Measurements from ENCODE around the gene TMEM242.

The TMEM242 gene

DNA sequence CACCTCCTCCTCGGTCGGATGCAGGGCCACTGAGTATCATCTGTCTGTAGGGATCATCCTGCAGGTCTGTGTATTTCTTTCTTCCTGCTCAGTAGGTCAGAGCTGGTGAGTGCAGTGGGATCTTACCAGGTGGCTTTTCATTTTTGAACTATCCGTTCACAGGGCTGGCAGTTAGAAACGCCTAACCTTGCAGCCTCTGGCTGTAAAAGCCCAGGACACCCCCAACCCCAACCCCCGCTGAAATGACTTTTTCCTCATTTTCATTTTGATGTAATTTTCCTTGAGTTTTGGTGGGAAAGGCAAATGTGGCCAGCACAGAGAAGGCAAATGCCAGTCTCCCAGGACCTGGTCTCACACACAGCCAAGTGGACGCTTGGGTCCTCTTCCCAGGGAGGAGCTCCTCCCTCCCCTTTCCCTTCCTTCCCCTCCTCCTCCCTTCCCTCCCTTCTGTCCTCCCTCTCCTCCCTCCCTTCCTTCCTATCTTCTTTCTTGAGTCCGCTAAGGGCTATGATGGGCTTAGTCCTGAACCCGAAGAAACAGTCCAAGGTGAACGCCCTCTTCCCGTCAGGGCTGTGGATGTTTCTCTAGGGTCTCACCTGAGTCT lies 36.0 kb downstream of the TMEM242 start:
- DNase-seq = no peak

- DNase-seq = no peak
Observed at GRCh38 chr6:157285422-157285779, 37.9 kb downstream of the TMEM242 start.

GRCh38 chr6:157284738-157285421 lies 38.4 kb downstream of the TMEM242 start:
- DNase-seq = no peak

DNA sequence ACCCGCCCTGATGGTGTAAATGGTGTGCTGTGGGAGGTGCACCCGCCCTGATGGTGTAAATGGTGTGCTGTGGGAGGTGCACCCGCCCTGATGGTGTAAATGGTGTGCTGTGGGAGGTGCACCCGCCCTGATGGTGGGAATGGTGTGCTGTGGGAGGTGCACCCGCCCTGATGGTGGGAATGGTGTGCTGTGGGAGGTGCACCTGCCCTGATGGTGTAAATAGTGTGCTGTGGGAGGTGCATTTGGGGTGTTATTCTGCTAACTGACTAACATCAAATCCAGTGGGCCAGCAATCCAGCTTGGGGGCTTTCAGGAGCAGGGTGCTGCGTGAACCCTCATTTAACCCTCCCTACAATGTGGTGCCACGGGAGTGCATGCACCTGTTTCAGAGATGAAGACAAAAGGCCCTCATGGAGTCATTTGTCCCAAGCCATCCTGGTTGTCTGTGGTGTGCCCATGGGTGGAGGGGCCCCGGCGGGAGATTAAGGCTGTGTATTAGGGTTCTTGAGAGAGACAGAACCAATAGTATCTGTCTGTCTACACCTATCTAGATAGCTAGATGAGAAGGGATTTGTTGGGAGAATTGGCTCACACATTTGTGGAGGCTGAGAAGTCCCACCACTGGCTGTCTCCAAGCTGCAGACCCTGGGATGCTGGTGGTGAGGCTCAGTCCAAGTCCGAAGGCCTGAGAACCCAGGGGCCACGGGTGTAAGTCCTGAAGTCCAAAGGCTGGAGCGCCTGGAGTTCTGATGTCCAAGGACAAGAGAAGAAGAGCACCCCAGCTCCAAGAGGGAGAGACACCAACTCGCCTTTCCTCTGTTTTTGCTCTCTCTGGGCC lies 39.2 kb downstream of the TMEM242 start:
- no peak for DNase-seq

GRCh38 chr6:157283330-157283898 lies 39.9 kb downstream of the TMEM242 start:
- DNase-seq = no peak

DNA sequence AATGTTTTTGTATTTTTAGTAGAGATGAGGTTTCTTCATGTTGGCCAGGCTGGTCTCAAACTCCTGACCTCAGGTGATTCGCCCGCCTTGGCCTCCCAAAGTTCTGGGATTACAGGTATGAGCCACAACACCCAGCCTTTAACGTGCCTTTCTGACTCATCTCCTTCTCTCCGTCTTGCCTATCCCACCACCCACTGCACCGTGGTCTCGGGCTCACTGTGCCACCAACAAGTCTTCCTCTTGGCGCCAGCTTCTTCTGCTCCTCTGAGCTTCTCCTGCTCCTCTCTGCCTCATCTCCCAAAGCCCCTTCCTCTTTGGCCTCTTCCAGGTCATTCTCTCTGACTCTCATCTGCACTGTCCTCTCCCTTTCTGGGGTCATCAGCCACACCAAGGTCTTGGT lies 41.0 kb downstream of the TMEM242 start:
- DNase-seq = no peak

DNA sequence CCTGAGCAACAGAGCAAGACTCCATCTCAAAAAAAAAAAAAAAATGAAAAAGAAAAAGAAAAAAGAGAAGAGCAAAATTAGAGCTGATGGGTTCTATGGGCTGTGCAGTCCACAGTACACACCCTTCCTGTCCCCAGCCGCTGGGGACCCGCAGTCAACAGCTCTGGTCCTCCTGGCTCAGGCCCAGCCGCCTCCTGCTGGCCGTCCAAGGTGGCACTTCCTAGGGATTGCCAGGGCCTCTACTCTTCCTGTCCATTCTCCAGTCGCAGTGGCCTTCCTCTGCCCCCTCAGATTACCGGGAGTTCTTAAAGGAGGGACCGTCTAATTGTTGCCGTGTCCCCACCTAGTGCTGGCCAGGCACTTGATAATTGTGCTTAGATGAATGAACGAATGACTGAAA lies 41.7 kb downstream of the TMEM242 start:
- DNase-seq = no peak

GRCh38 chr6:157280947-157281346 lies 42.4 kb downstream of the TMEM242 start:
- DNase-seq = no peak

GRCh38 chr6:157280157-157280556 lies 43.2 kb downstream of the TMEM242 start:
- no peak for DNase-seq

- DNase-seq = no peak
Observed at GRCh38 chr6:157278171-157278570, 45.1 kb downstream of the TMEM242 start.

DNA sequence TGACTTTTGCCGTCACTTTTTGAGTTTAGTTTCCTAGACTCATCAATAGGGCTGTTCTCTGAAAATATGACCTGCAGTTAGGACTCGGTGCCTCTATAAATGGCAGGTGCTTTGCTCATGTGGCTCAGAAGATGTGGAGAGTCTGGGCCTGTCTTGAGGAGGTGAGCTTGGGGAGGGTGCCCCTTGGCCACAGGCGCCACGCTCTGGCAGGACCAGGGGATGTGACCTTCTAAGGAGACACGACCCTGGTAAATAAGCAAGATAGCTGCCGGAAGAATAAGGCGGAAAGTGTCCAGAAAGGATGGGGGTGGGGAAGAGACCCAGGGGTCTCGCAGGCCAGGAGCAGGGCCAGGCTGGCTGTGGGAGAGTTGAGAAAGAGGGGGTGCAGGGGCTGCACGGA lies 46.6 kb downstream of the TMEM242 start:
- DNase-seq = no peak

DNA sequence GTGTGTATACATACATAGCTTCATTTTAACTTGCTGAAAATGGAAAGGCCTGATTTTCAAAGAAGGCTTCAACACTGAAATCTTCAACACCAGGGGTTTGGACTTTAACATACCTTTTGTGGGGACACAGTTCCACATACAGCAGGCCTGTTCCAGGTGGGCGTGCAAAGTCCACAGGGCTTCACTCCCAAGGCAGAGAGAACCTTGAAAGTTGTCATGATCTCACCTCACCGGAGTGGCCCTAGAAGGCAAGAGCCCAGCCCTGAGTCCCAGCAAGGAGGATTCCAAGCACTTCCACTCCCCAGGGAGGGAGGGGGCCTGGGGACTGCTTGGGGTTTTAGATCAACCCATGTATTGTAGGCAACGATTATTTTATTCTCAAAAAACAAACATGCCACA lies 47.2 kb downstream of the TMEM242 start:
- DNase-seq = no peak

- DNase-seq = peak; percentile 79 to 80
Observed at GRCh38 chr6:157274471-157275226, 48.7 kb downstream of the TMEM242 start.

- peak; percentile 67 to 71 for DNase-seq
Observed at GRCh38 chr6:157273756-157274470, 49.4 kb downstream of the TMEM242 start.

DNA sequence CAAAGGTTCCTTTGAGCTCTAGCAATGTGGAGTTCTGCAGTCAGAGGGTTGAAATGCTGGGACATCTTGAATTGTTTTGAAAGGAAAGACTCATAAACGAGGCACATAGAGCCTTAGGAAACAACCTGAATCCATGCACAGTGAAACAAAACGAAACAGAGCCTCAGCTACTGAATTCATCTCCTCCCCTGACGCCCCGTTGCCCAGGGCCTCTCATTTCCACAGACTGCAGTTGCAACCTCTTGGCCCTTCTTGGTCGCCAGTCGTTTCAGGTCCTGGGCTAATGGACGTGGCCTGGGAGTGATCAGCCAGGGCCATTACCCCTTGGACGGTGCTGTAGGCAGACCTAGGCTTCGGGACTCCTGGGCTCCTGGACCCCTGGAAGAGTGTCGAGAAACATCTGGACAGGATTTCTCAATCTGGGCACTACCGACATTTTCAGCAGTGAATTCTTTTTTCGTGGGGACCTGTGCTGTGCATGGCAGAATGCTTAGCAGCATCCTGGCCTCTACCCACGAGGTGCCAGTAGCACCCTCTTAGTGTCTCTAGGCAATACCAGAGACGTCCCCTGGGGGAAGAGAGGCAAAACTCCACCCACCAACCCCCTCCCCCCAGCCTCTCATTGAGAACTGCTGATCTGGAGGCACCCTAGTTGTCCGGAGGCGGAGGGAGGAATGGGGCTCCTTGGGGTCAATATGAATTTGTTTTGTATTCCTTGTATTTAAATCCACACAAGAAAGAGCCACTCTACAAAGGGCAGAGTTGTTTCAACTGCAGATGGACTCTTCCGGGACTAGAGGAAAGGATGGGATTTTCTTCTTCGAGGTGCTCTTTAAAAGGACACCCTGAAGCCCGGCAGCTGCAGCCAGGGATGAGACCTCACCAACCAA lies 50.2 kb downstream of the TMEM242 start:
- peak; percentile 19 to 22 for DNase-seq

DNA sequence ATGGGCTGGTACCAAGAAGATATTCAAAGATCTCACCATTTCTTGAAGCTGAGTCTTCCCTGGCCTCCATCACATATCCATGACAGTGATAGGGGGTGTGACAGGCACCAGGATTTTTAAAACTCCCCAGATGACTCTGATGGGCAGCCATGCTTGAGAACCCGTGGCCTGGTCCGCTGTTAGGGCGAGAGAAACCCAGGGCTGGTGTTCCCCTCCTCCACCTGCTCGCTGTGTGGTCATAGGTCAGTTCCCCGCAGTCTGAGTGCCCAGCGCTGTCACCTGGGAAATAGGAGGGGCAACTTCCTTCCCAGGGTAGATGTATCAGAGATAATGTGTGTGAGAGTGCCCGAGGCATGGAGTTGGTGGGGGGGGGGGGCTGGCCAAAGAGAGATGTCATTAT lies 50.9 kb downstream of the TMEM242 start:
- no peak for DNase-seq

DNA sequence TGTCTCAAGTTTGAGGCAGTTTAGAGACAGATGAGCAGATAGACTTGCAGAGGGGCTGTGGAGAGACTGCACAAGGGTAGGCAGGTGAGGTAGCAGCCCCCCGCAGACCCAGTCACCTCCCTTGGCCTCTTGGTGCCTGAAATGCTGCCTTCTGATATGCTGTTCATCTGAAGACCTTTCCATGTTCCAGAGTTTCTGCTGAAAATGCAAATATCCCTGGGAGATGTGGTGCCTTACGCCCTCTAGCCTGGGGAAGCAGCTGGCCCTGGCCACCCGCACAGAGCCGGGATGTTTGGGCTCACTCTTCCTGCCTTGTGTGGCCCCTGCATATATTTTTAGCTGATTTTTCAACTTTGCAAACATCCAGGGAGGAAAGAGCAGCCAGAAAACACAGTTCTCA lies 51.4 kb downstream of the TMEM242 start:
- no peak for DNase-seq

DNA sequence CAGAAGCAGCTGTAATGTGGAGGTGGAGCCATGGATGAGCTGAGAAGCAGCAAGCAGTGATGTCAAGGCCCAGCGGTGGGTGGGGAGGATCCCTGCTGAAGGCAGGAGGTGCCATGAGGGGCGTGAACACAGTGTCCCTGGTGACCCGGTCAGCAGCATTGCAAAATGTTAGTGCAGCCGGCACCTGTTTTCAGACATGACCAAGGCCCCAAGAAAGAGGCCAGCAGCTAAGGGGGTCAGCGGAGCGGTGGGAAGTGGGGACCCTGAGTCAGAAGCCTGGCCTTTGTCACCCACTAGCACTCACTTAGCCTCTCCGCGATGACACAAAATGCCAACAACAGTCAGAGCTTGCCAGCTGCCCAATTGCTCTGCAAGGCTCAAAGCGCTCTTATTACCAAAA lies 51.9 kb downstream of the TMEM242 start:
- DNase-seq = no peak

GRCh38 chr6:157270916-157271315 lies 52.4 kb downstream of the TMEM242 start:
- no peak for DNase-seq

GRCh38 chr6:157270308-157270707 lies 53.0 kb downstream of the TMEM242 start:
- DNase-seq = no peak

DNA sequence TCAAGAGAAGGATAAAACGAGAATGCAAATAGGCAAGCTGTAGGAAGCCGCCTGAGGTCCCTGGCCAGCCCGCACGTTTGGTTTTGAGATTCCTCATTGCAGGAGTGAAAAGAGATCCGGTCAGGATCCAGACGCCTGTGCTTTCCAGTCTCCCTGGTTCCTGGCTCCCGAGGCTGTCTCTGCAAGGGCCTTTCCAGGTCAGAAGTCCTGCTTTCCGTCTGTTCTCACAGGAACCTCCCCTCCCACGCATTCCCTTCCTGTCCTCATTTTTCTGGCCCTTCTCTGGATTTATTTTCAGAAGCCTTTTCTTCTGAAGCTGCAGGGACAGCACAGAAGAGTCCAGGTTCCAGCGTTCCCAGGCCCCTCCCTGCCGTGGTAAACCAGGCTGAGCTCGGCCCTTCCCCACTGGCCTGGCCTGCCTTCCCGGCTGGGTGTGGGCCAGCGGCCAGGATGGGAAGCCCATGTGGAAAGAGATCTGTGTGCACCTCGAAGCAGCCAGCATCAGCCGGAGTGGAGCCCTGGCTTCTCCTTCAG lies 54.0 kb downstream of the TMEM242 start:
- no peak for DNase-seq

Measured in activated CD4-positive, alpha-beta T cell treated with anti-CD3 and anti-CD28 coated beads, Interleukin-2, amount 50 U/mL, for 48 hours (primary cell).